ENCODE measurements around the gene HDAC4.

DNA sequence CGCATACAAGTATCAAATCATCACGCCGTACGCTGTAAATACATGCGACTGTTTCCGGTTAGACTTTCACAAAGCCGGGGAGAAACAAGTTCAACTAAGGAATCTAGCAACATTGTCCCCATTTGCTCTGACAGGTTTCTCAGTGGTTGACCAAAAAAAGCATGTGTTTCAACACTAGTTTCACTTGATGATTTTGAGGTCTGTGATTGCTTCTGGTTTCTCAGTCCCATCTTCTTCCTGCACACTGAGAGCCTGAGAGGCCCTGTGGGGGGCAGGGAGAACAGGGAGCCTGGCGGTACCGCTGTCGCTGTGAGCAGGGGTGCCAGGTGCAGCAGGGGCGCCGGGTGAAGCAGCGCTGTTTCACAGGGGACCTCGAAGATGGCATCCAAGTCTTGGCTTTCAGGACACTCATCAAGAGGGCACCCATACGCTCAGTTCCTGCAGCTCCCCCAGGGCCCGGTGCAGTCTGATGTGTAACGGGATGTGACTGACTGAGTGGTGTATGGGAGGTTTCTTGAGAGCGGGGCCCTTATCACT lies 282.1 kb downstream of the HDAC4 start:
- TF ChIP-seq, protein P1, sequence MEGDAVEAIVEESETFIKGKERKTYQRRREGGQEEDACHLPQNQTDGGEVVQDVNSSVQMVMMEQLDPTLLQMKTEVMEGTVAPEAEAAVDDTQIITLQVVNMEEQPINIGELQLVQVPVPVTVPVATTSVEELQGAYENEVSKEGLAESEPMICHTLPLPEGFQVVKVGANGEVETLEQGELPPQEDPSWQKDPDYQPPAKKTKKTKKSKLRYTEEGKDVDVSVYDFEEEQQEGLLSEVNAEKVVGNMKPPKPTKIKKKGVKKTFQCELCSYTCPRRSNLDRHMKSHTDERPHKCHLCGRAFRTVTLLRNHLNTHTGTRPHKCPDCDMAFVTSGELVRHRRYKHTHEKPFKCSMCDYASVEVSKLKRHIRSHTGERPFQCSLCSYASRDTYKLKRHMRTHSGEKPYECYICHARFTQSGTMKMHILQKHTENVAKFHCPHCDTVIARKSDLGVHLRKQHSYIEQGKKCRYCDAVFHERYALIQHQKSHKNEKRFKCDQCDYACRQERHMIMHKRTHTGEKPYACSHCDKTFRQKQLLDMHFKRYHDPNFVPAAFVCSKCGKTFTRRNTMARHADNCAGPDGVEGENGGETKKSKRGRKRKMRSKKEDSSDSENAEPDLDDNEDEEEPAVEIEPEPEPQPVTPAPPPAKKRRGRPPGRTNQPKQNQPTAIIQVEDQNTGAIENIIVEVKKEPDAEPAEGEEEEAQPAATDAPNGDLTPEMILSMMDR (IDR thresholded peaks at IDR 0.05; ENCODE audit: insufficient read depth, low read depth, low read length): no peak
- no peak for TF ChIP-seq EZH2 (IDR thresholded peaks at IDR 0.05; ENCODE audit: insufficient read depth, low read length)
